Hair follicular keratinocyte (primary cell): ENCODE results near the gene MAGED4. TPM values are rescaled to one million over a fixed set of nuclear protein-coding genes. Genes with fewer than 3 reads are reported as not detected.

ENCODE experiments used
- total RNA-seq: library from RNA; depleted of rRNA; stranded (reverse); fragments of >200 nt; gene quantifications from 2 replicates; pipeline ENCODE4 v1.2.3, GENCODE V29; 2015

MAGED4 gene, protein sequence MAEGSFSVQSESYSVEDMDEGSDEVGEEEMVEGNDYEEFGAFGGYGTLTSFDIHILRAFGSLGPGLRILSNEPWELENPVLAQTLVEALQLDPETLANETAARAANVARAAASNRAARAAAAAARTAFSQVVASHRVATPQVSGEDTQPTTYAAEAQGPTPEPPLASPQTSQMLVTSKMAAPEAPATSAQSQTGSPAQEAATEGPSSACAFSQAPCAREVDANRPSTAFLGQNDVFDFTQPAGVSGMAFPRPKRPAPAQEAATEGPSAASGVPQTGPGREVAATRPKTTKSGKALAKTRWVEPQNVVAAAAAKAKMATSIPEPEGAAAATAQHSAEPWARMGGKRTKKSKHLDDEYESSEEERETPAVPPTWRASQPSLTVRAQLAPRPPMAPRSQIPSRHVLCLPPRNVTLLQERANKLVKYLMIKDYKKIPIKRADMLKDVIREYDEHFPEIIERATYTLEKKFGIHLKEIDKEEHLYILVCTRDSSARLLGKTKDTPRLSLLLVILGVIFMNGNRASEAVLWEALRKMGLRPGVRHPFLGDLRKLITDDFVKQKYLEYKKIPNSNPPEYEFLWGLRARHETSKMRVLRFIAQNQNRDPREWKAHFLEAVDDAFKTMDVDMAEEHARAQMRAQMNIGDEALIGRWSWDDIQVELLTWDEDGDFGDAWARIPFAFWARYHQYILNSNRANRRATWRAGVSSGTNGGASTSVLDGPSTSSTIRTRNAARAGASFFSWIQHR
- total RNA-seq: 1.7 and 10.2 TPM in 2 replicates

GRCh38 chrX:52184440-52185077 lies at the start of gene MAGED4:
Gene MAGED4 (plus strand): TSS chrX:52184888. CDS start chrX:52185923, 1,035 bp downstream.

Other genes starting within 250 kb of the MAGED4 start
- 1.1 and 2.5 TPM in 2 replicates for gene MAGED4B, start 115.7 kb upstream of the MAGED4 start, total RNA-seq
- gene XAGE2, start 184.1 kb downstream of the MAGED4 start, total RNA-seq: not detected in 2 replicates